CD4-positive, alpha-beta T cell treated with Interferon alpha-2 for 1 hour (primary cell): ENCODE results near the gene IGFBPL1.
A peak's percentile ranks its signal among the peaks of the same experiment; 100 is the strongest.
"Not testable (repeated sequence)": the region's sequence is repeated elsewhere in the genome, so short reads cannot be mapped to it uniquely, and the experiment has no call there.

Experiments used
- DNase-seq, 2 donors: peaks; one replicate each; pipeline ENCODE4 v3.0.0-alpha.2; 2020 to 2022

IGFBPL1 gene

GRCh38 chr9:38395653-38396370 lies 28.4 kb downstream of the IGFBPL1 start:
- DNase-seq, result no peak

DNA sequence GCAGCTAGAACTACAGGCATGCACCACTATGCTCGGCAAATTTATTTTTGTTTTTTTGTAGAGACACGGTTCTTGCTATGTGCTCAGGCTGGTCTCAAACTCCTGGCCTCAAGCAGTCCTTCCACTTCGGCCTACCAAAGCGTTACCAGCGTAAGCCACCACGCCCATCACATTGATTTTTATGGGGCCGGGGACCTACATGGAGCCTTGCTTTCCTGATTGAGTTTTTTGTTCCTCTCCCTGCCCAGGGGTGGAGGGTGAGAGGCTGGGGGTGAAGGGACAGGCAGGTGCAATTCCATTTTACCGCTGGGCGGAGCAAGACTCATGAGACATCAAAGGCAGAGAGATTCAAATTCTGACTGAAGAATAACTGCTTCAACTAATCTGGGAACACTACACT lies 29.8 kb downstream of the IGFBPL1 start:
- DNase-seq, result no peak

- no peak for DNase-seq
Measured at GRCh38 chr9:38393128-38393796, 31.0 kb downstream of the IGFBPL1 start.

DNA sequence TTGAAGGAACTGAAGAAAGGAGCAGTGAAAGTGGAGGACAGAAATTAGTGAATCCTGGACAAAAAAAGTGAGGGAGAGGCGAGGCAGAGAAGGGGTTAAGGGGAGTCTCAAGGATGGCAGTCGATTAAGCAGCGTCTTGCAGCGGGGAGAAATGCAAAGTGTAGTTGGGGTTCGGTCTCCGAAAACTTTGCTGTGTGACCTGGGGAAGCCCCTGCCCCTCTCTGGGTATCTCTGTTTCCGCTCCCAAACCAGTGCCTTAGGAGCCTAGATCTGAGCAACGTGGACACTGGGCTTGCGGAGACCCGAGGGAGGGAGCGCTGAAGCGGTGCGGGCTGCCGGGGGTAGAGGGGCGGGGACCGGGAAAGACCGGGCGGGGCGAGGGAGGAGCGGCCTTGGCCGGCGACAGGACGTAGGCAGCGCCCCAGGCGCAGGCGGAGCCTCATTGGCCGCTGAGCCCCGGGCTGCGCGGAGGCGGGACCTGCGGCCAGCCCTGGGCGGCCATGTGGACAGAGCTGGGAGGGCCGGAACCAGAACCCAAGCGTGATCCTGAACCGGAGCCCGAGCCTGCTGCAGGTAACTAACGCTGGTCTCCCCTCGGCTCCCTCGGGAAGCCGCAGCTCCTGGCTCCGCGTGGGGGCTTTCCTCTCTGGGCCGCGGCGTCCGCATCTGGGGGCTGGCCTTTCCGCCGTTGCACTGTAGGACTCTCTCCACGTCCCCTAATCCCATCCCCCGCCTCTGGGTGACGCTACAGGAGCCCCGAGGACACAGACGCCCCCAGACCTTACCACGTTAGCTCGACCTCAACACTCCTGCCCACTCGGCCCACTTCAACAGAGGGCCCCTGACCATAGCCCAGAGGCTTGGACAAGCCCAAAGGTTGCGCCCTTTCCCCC lies 31.8 kb downstream of the IGFBPL1 start, which contains the start of gene ALDH1B1:
ALDH1B1 (plus strand) TSS at position 468 of the 893 bp plus-strand sequence. CDS start 3,047 bp downstream, outside the sequence.
- peak; percentile 63 to 64 for DNase-seq

GRCh38 chr9:38391278-38392118 lies 32.8 kb downstream of the IGFBPL1 start:
- DNase-seq, result no peak

GRCh38 chr9:38390851-38391250 lies 33.4 kb downstream of the IGFBPL1 start:
- DNase-seq, result no peak

DNA sequence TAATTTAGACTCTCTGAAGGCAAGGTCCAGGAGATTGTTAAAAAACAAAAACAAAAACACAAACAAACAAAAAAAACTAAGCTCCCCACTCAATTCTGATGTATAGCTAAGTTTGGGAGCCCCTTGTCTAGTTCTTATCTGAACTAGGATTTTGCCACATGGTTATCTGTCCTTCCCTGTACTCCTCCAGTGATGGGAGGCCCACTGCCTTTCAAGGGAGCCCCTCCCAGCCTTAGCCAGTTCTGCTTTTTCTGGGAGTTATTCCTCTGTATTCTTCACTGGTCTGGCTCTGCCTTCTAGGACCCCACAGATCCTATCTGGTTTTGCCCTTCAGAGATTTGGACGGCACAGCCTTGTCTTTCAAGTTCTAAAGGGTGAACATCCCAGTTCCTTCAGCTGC lies 33.8 kb downstream of the IGFBPL1 start:
- no peak for DNase-seq

- DNase-seq, result no peak
Measured at GRCh38 chr9:38389313-38389712, 34.9 kb downstream of the IGFBPL1 start.

- DNase-seq, result no peak
Measured at GRCh38 chr9:38388283-38389223, 35.7 kb downstream of the IGFBPL1 start.

DNA sequence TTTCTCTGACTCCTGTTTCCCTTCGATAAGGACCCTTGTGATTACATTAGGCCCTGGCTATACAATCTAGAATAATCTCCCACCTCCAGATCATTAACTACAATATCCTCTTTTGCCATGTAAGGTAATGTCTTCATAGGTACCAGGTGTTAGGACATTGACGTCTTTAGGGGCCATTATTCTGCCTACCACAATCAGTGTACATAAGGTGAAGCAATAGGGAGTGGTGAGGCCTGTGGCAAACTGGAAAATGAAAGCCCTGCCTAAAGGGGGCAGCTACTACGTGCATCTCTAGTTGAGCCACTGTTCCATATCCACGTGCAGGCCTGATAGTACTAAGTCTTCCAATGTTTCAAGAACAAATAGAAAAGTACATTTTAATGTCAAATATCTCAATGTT lies 36.5 kb downstream of the IGFBPL1 start:
- no peak for DNase-seq

DNA sequence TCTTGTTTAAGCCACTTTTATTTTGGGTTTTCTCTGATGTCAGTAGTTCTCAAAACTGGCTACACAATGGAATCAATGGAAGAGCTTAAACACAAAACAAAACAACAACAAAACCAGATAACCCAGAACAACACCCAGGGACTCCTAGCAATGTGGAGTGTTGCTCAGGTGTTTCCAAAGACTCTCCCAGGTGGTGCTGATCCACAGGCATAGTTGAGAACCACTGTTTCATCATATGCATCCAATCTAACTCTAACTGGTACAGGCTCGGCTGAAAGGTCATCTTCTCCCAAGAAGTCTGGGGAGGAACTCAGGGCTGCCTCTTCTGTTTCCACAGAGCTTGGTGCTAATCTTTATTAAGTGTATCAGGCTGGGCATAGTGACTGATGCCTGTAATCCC lies 37.2 kb downstream of the IGFBPL1 start:
- DNase-seq, result no peak

DNA sequence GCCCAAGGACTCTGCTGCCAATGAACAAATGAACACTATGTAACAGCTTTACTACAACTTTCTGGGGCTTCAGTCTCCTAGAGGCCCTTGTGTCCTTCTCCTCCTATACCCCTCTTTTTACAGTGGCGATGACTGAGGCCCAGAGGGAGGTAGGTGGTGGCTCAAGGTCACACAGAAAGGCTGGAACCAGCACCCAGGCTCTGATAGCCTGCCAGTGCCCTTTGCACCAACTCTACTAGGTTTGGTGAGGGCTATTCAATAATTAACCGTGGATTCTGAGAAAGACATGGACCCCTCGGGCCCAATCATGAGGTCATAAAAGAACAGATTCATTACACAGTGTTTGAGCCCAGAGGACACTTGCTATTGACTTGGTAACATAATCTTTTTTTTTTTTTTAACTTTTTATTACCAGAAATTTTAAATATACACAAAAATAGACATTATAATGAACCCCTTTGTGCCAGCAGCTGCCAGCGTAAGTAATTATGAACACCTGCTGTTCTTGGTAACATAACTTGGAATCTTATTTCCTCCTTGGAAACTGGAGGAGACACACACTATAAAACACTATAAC lies 37.8 kb downstream of the IGFBPL1 start:
- no peak for DNase-seq

DNA sequence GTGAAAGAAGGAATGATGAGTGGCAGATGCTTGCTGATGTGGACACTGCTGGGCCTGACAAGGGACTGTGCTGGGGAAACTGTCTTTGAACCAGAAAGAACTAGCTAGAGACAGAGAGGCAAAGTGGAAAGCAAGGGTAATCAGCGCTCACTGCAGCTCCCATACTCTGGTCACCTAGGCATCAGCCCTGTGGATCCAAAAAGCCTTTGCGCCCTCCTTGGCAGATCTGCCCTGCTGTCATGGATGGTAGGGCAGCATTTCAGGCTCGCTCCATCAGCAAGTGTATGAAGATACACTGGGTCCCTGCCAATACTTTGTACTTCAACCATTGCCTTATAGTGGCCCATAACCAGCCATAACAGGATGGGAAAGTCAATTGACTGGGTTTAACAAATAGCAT lies 38.4 kb downstream of the IGFBPL1 start:
- DNase-seq, result no peak

GRCh38 chr9:38384990-38385848 lies 39.0 kb downstream of the IGFBPL1 start:
- no peak for DNase-seq

- no peak for DNase-seq
Measured at GRCh38 chr9:38382141-38382540, 42.1 kb downstream of the IGFBPL1 start.

- no peak for DNase-seq
Measured at GRCh38 chr9:38380872-38381534, 43.3 kb downstream of the IGFBPL1 start.

DNA sequence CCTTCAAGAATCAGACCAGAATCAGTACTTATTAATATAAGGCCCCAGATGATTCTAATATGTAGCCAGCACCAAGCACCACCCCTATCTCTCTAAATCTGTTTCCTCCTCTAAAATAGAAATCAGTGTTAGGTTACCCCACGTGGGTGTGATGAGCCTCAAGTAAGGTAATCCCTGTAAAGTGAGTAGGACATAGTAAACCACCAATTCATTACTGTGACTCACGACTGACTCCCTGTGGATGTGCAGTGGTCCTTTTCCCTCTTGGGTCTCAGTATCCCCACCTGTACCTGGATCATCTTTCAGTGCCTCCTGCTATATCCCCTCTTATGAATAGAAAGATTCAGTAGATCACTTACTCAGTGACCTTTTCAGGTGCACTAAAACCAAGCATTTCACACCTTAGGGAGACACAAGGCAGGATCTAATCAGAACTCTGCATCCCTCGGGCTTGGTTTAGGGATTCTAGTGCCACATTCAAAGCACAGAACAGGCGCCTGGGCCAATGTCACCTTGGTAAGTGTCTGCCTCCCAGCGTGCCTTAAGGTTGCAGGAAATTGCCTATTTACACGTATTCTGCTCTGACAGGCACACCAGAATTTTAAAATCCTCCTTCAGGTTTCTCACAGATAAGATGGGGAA lies 43.9 kb downstream of the IGFBPL1 start:
- no peak for DNase-seq

DNA sequence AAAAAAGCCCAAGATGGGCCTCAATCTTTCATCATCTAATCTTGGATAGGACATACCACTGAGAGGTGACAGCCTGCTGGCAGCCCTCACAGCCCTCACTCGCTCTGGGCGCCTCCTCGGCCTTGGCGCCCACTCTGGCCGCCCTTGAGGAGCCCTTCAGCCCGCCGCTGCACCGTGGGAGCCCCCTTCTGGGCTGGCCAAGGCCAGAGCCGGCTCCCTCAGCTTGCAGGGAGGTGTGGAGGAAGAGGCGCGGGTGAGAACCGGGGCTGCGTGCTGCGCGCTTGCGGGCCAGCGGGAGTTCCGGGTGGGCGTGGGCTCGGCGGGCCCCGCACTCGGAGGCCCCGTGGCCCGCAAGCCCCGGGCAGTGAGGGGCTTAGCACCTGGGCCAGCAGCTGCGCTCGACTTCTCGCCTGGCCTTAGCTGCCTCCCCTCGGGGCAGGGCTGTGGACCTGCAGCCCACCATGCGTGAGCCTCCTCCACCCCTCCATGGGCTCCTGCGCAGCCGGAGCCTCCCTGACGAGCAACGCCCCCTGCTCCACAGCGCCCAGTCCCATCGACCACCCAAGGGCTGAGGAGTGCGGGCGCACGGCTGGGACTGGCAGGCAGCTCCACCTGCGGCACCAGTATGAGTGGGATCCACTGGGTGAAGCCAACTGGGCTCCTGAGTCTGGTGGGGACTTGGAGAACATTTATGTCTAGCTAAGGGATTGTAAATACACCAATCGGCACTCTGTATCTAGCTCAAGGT lies 46.7 kb downstream of the IGFBPL1 start:
- DNase-seq, result not testable (repeated sequence)
